ENCODE results near the gene PSMD12.
A peak's percentile ranks its signal among the peaks of the same experiment; 100 is the strongest.
"Not testable (repeated sequence)": the region's sequence is repeated elsewhere in the genome, so short reads cannot be mapped to it uniquely, and the experiment has no call there.

The PSMD12 gene

DNA sequence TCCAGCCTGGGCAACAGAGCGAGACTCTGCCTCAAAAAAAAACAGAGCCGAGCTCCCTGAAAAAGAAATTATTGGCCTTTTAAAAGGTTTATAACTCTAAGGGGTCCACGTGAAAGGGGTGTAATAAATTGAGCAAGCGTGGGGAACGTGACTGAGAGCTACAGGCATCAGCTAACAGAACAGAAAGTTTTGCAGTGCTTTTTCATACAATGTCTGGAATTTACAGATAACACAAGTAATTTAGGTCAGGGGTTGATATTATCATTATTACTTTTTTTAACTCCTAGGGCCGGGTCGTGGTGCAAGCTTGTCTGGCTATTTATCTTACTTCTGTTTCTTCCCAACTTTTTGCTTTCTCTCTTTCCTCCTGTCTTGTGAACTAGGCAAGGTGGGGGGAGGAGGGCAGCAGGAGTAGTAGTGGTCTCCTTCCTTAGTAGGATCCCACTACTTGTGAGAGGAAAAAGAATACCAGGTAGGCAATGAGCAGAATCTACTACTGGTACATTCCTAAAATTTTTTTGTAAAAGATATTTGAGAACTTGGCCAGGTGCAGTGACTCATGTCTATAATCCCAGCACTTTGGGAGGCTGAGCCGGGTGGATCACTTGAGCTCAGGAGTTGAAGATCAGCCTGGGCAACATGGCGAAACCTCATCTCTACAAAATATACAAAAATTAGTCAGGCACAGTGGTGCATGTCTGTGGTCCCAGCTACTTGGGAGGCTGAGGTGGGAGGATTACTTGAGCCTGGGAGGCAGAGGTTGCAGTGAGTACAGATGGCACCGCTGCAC, 60.7 kb downstream of the PSMD12 start:
- DNase-seq (ENCODE audit: low read depth), result not testable (repeated sequence)

DNA sequence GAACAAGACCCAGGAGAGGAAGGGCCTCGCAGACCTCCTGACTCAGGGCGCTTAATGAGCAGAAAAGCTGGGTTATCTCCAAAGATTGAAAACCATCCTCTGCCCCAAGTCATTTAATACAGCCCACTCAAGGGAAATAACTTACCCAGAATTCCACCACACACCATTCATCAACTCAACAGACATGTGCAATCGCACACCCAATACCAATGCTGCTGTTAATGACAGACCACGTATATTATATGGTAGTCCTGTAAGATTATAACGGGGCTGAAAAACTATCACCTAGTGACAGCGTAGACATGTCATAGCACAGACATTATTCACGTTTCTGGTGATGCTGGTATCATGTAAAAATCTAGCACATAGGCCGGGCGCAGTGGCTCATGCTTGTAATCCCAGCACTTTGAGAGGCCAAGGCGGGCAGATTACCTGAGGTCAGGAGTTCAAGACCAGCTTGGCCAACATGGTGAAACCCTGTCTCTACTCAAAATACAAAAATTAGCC, 68.9 kb downstream of the PSMD12 start:
- DNase-seq (ENCODE audit: low read depth), result no peak

DNA sequence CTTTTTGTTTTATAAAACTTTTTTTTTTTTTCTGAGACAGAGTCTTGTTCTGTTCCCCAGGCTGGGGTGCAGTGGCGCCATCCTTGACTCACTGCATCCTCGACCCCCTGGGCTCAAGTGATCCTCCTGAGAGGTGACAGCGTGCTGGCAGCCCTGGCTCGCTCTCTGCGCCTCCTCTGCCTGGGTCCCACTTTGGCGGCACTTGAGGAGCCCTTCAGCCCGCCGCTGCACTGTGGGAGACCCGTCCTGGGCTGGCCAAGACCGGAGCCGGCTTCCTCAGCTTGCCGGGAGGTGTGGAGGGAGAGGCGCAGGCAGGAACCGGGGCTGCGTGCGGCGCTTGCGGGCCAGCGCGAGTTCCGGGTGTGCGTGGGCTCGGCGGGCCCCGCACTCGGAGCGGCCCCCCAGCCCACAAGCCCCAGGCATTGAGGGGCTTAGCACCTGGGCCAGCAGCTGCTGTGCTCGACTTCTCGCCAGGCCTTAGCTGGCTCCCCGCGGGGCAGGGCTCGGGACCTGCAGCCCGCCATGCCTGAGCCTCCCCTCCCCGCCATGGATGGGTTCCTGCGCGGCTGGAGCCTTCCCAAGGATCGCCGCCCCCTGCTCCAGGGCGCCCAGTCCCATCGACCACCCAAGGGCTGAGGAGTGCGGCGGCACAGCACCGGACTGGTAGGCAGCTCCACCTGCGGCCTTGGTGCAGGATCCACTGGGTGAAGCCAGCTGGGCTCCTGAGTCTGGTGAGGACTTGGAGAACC, 71.8 kb downstream of the PSMD12 start:
- DNase-seq (ENCODE audit: low read depth), result no peak

DNA sequence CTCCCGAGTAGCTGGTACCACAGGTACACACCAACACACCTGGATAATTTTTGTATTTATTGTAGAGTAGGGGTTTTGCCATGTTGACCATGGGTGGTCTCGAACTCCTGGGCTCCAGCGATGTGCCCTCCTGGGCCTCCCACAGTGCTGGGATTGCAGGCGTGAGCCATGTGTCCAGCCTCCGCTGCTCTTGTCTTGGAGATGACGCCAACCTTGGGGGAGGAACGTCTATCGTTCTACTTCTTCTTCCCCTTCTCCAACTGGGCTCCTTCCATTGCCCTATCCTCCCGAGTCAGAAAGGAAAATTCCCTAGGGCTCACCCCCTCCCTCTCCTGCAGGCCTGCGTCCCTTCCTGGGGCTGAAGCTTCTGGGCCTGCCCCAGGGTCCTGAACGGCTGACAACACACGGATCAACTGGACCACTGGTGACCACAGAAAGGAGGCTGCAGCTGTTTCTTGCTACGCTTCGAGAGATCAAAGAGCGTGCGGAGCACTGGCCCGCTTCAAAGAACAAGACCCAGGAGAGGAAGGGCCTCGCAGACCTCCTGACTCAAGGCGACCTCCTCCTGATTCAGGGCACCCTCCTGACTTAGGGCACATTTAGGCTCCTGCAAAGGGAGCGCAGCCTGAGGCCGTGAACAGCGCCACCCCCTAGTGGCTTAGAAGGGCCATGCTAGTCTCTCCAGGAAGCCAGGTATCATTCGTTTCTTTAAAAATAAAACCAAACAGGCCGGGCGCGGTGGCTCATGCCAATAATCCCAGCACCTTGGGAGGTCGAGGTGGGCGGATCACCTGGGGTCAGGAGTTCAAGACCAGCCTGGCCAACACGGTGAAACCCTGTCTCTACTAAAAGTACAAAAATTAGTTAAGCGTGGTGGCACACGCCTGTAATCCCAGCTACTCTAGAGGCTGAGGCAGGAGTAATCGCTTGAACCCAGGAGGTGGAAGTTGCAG, 72.8 kb downstream of the PSMD12 start:
- peak; percentile 41 for DNase-seq (ENCODE audit: low read depth)

DNA sequence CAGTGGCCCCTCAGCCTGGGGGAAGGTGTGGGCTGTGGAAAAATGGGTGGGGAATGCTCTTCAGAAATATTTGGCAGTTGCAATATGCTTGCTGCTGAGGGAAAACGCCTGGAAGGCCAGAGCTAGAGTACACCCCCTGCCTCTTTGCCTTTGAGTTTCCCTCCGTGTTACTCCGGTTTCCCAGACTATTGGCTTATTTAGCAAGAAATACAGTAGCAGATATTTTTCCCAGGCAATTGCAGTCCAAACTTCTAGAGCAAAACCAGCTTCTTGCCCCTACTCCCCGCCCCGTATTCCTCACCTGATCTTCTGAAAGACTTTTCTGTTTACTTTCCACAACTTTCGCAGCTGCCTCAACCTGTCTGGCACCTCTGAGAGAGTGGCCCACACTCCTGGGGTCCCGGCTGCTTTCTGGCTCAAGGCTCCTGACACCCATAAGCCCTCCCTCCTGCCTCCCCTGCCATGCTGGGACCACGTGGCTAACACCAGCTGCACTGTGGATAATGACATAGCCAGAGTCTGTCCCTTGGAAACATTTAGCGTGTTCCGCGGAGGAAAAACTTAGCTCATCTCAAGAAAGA, 75.6 kb downstream of the PSMD12 start:
- no peak for DNase-seq (ENCODE audit: low read depth)

DNA sequence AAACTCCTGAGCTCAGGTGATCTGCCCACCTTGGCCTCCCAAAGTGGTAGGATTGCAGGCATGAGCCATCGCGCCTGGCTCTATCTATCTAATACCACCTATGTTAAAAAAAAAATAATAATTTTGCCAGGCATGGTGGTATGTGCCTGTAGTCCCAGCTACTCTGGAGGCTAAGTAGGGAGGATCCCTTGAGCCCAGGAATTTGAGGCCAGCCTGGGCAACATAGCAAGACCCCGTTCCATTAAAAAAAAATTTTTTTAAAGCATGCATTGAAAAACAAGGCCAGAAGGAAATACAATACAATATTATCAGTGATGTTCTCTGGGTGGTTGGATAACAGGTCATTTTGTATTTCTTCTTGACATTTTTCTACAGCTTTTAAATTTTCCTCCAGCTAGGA, 76.1 kb downstream of the PSMD12 start:
- DNase-seq (ENCODE audit: low read depth), result no peak

DNA sequence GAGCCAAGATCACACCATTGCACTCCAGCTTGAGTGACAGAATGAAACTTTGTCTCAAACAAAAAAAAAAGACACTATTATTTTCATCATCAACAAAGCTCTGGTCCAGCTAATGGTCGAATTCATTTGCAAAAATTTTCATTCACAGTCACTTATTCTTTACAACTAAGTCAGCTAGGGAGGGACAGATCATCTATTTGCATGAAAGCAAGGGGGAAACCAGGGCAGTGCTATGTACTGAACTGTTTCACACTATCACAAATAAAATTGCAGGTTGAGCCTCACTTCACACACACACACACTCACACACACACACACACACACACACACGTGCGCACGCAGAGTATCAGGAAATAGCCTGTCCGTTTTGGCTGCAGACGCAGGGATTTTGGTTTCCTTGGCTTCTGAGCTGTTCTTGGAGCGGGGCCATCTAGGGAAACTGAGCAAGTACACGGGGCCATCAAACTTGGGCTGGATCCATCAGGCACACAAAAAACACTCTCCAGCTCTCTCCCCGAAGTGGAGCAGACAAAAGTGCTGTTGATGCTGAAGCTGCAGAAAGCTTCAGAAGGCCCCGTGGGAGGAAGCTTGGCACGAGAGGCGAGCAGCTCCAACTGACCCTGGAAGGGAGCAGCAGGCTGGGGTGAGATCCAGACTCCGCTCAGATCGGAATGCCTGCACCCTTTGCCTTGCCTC, 77.0 kb downstream of the PSMD12 start:
- DNase-seq (ENCODE audit: low read depth), result no peak

Data from stimulated activated CD8-positive, alpha-beta memory T cell treated with anti-CD3 and anti-CD28 coated beads, Interleukin-4, amount 100 ng/mL, for 24 hours (primary cell).